OCI-LY3 (cell line): ENCODE data around the gene EMC9.

Source experiments
- H2AFZ ChIP-seq: fragments of 200-600, 300-600 bp; shearing (Covaris generic); 2 replicates; pipeline ENCODE4 v1.6.0; 2014; ENCODE audit warnings: antibody characterized with exemption, low read depth, low read length
- H3K27ac ChIP-seq: fragments of 200-600, 300-600 bp; sonication (generic); 2 replicates; pipeline ENCODE4 v1.5.1; 2014; ENCODE audit warnings: mild to moderate bottlenecking, low read length, moderate library complexity, mixed read lengths
- H3K27me3 ChIP-seq: fragments of 200-600, 300-600 bp; sonication (generic); 2 replicates; pipeline ENCODE4 v1.6.1; 2014; ENCODE audit warnings: low read depth, low read length, mixed read lengths
- H3K36me3 ChIP-seq: fragments of 200-600, 300-600 bp; sonication (generic); replicated peaks from 2 replicates; pipeline ENCODE3; 2014; ENCODE audit warnings: low read depth, low read length, mixed read lengths
- H3K4me1 ChIP-seq: fragments of 300-600, 200-600 bp; sonication (generic); 2 replicates; pipeline ENCODE4 v1.6.1; 2014; ENCODE audit warnings: low read length, mixed read lengths
- H3K4me2 ChIP-seq: fragments of 200-600, 300-600 bp; sonication (generic); 2 replicates; pipeline ENCODE4 v1.6.1; 2014; ENCODE audit warnings: low read length, mixed read lengths
- H3K4me3 ChIP-seq: fragments of 300-600, 200-600 bp; sonication (generic); 2 replicates; pipeline ENCODE4 v1.5.1; 2014; ENCODE audit warnings: antibody characterized with exemption, mild to moderate bottlenecking, low read length, moderate library complexity
- H3K79me2 ChIP-seq: fragments of 300-600, 200-600 bp; shearing (Covaris generic); 2 replicates; pipeline ENCODE4 v1.6.1; 2014; ENCODE audit warnings: mild to moderate bottlenecking, low read length, mixed read lengths
- H3K9ac ChIP-seq: fragments of 300-600, 200-600 bp; shearing (Covaris generic); 2 replicates; pipeline ENCODE4 v1.6.0; 2014; ENCODE audit warnings: mild to moderate bottlenecking, low read length, moderate library complexity
- H3K9me3 ChIP-seq: fragments of 200-600, 300-600 bp; shearing (Covaris generic); 2 replicates; pipeline ENCODE4 v1.6.1; 2014; ENCODE audit warnings: low read length, mixed read lengths; ENCODE audit not compliant: insufficient read depth
- H4K20me1 ChIP-seq: fragments of 200-600, 300-600 bp; sonication (generic); 2 replicates; pipeline ENCODE4 v1.6.1; 2016; ENCODE audit warnings: low read length, mixed read lengths; ENCODE audit not compliant: insufficient read depth
- CTCF ChIP-seq: fragments of 200-600, 300-600 bp; sonication (generic); IDR thresholded peaks from 2 replicates; pipeline ENCODE4 v1.5.1; 2014; ENCODE audit warnings: antibody characterized with exemption, low read length, low read depth
- EZH2phosphoT487 ChIP-seq: fragments of 200-600 bp; shearing (Covaris generic); IDR thresholded peaks from 2 replicates; pipeline ENCODE4 v1.6.1; 2018; ENCODE audit warnings: antibody characterized with exemption, mixed run types, low read depth

Gene EMC9

GRCh38 chr14:24185026-24185425 lies 43.6 kb upstream of the EMC9 start:
- no peaks in the 10 kb centered on the region for H4K20me1 ChIP-seq
- H3K36me3 ChIP-seq, result peaks cover 58% of the 10 kb centered on the region
- H3K27ac ChIP-seq, result no peak overlapping the region
- H3K9me3 ChIP-seq, result no peaks in the 10 kb centered on the region
- TF ChIP-seq EZH2phosphoT487, result no peak
- TF ChIP-seq CTCF, result no peak
- H3K4me2 ChIP-seq, result no peak overlapping the region
- H3K27me3 ChIP-seq, result no peaks in the 10 kb centered on the region
- H3K79me2 ChIP-seq, result peaks cover 26% of the 10 kb centered on the region
- no peak overlapping the region for H3K4me3 ChIP-seq
- H2AFZ ChIP-seq, result no peak overlapping the region
- peaks cover 15% of the 10 kb centered on the region for H3K4me1 ChIP-seq
- H3K9ac ChIP-seq, result no peak overlapping the region

- Histone ChIP-seq H3K9me3 (no peaks in the 10 kb centered on the region), H2AFZ (no peak overlapping the region), H3K27me3 (no peaks in the 10 kb centered on the region), H3K4me1 (peaks cover 13% of the 10 kb centered on the region), H3K4me3 (no peak overlapping the region), H3K9ac (no peak overlapping the region), H3K36me3 (peaks cover 60% of the 10 kb centered on the region), H4K20me1 (no peaks in the 10 kb centered on the region), H3K79me2 (peaks cover 26% of the 10 kb centered on the region), H3K27ac (no peak overlapping the region), H3K4me2 (no peak overlapping the region)
- TF ChIP-seq CTCF (no peak), EZH2phosphoT487 (no peak)
Measured at GRCh38 chr14:24184104-24184970, 42.9 kb upstream of the EMC9 start.

GRCh38 chr14:24183014-24183481 lies 41.7 kb upstream of the EMC9 start:
- Histone ChIP-seq H3K27ac (no peak overlapping the region), H4K20me1 (no peaks in the 10 kb centered on the region), H3K4me1 (peaks cover 8% of the 10 kb centered on the region), H2AFZ (no peak overlapping the region), H3K36me3 (peaks cover 68% of the 10 kb centered on the region), H3K9ac (no peak overlapping the region), H3K27me3 (no peaks in the 10 kb centered on the region), H3K4me3 (no peak overlapping the region), H3K4me2 (no peak overlapping the region), H3K79me2 (peaks cover 20% of the 10 kb centered on the region), H3K9me3 (no peaks in the 10 kb centered on the region)
- no peak for TF ChIP-seq CTCF

GRCh38 chr14:24182110-24182882 lies 40.9 kb upstream of the EMC9 start:
- no peaks in the 10 kb centered on the region for H4K20me1 ChIP-seq
- peaks cover 70% of the 10 kb centered on the region for H3K36me3 ChIP-seq
- peaks cover under 1% of the 10 kb centered on the region for H3K4me1 ChIP-seq
- no peak for TF ChIP-seq EZH2phosphoT487
- no peak for TF ChIP-seq CTCF
- no peak overlapping the region for H3K4me2 ChIP-seq
- H3K27me3 ChIP-seq, result no peaks in the 10 kb centered on the region
- H3K79me2 ChIP-seq, result peaks cover 13% of the 10 kb centered on the region
- no peak overlapping the region for H2AFZ ChIP-seq
- H3K9me3 ChIP-seq, result no peaks in the 10 kb centered on the region
- no peak overlapping the region for H3K27ac ChIP-seq
- no peak overlapping the region for H3K9ac ChIP-seq
- no peak overlapping the region for H3K4me3 ChIP-seq
